HepG2 (cell line): ENCODE data around the gene CCDC33.

Experiments
- PAX8 ChIP-seq: sonication (generic); formaldehyde crosslinking; IDR thresholded peaks from 2 replicates; pipeline ENCODE4 v1.8.0; 2022; ENCODE audit warnings: mild to moderate bottlenecking, missing genetic modification reagents, borderline replicate concordance
- ZNF572 ChIP-seq: sonication (generic); formaldehyde crosslinking; IDR thresholded peaks from 2 replicates; pipeline ENCODE4 v1.5.1; 2020; ENCODE audit warnings: mild to moderate bottlenecking, missing genetic modification reagents
- TF ChIP-seq, protein P1 (sequence below): sonication (generic); formaldehyde crosslinking; IDR thresholded peaks from 2 replicates; pipeline ENCODE4 v1.5.0; 2020; ENCODE audit warnings: mild to moderate bottlenecking, missing genetic modification reagents, moderate library complexity

DNA sequence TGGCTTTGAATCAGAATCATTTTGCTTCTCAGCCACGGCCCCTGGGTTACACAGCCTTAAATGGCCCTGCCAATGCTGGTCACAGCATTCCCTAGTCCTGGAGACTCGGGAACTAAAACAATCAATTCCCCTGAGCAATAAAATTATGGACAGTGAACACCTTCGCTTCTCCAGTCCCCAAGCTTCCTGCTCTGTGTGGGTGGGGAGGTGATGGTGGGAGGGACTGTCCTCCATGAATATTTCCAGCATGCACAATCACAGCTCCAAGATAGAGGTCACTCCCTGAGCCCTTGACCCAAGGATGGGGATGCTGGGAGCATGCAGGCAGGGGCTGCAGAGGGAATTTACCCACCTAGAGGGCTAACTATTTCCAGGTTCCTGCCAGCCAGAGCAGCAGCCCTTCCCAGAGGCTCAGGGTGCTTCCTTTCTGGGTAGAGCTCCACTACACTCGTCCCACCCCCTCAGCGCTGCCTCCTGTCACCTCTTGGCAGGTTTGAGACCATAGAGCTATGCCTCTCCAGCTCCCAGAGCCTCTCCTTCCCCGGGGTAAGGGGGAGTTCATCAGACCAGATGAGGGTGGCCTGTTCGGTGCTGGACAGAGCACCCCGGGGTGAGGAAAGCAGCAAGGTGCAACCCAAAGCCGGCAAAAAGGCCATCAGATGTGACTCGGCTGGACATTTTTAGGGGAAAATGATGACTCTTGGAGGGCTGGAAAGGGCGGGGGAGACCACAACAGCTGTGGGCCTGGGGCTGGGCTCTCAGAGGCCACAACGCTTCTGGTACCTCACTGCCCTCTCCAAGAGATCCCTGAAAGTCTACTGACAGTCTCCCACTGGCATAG is 14.5 kb upstream of the CCDC33 start:
- no peak for TF ChIP-seq PAX8 (CRISPR knock-in tag)
- TF ChIP-seq ZNF572 (CRISPR knock-in tag): no peak
- TF ChIP-seq, protein P1, sequence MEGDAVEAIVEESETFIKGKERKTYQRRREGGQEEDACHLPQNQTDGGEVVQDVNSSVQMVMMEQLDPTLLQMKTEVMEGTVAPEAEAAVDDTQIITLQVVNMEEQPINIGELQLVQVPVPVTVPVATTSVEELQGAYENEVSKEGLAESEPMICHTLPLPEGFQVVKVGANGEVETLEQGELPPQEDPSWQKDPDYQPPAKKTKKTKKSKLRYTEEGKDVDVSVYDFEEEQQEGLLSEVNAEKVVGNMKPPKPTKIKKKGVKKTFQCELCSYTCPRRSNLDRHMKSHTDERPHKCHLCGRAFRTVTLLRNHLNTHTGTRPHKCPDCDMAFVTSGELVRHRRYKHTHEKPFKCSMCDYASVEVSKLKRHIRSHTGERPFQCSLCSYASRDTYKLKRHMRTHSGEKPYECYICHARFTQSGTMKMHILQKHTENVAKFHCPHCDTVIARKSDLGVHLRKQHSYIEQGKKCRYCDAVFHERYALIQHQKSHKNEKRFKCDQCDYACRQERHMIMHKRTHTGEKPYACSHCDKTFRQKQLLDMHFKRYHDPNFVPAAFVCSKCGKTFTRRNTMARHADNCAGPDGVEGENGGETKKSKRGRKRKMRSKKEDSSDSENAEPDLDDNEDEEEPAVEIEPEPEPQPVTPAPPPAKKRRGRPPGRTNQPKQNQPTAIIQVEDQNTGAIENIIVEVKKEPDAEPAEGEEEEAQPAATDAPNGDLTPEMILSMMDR (CRISPR knock-in tag): no peak
